Breast epithelium (tissue), 4 donors: Measurements from ENCODE around the gene PDS5A. TPM values are rescaled to one million over a fixed set of nuclear protein-coding genes. Genes with fewer than 3 reads are reported as not detected.
"Not testable (repeated sequence)": the region's sequence is repeated elsewhere in the genome, so short reads cannot be mapped to it uniquely, and the experiment has no call there.

ENCODE experiments used
- DNase-seq, 2 donors: peaks; one replicate each; pipeline ENCODE4 v3.0.0-alpha.2; 2019; ENCODE audit warnings: low spot score in 2 of 2
- H3K27ac ChIP-seq, 2 donors: fragments of 200-600 bp; sonication (generic) in 1 of 2; one replicate each; pipeline ENCODE4 v1.5.1; 2016 to 2019; ENCODE audit warnings: mild to moderate bottlenecking in 1 of 2
- H3K27me3 ChIP-seq, 2 donors: fragments of 200-600 bp; sonication (generic) in 1 of 2; one replicate each; pipeline versions ENCODE4 v1.5.1 to v1.6.0; 2017 to 2019; ENCODE audit warnings: control low read depth in 1 of 2, mild to moderate bottlenecking in 1 of 2
- H3K36me3 ChIP-seq: fragments of 200-600 bp; one replicate; pipeline ENCODE4 v1.5.1; 2019
- H3K4me1 ChIP-seq, 2 donors: fragments of 200-600 bp; sonication (generic); one replicate each; pipeline ENCODE4 v1.5.1; 2016 to 2019; ENCODE audit warnings: control low read depth in 1 of 2
- H3K4me3 ChIP-seq, 3 donors: fragments of 200-600 bp; sonication (generic); 1 replicate in 2 of 3; 2 replicates in 1 of 3; pipeline ENCODE4 v1.5.1; 2016 to 2019; ENCODE audit warnings: mild to moderate bottlenecking in 3 of 3, moderate library complexity in 2 of 3
- H3K9me3 ChIP-seq, 2 donors: fragments of 200-600 bp; sonication (generic) in 1 of 2; one replicate each; pipeline ENCODE4 v1.5.1; 2016 to 2019; ENCODE audit warnings: control low read depth in 1 of 2
- CTCF ChIP-seq, 3 donors: fragments of 450-650 bp; IDR thresholded peaks; one replicate each; pipeline ENCODE4 v1.5.1; 2016 to 2017; ENCODE audit warnings: antibody characterized with exemption in 3 of 3, mild to moderate bottlenecking in 3 of 3, moderate library complexity in 3 of 3
- POLR2A ChIP-seq: fragments of 450-650 bp; IDR thresholded peaks from one replicate; pipeline ENCODE4 v1.6.1; 2016; ENCODE audit warnings: antibody characterized with exemption, mild to moderate bottlenecking, moderate library complexity
- POLR2AphosphoS5 ChIP-seq, 3 donors: sonication (generic); formaldehyde crosslinking; IDR thresholded peaks; one replicate each; pipeline ENCODE4 v1.6.1; 2017; ENCODE audit warnings: antibody characterized with exemption in 3 of 3
- intact Hi-C: fragments of 100-400 bp; cut with DNase I; formaldehyde crosslinking; loops from one replicate; pipeline ENCODE4 v1.15.1; 2023; ENCODE audit warnings: low total_unique reads
- total RNA-seq, 3 donors: library from RNA; depleted of rRNA; stranded (reverse); fragments of >200 nt; gene quantifications; one replicate each; pipeline ENCODE4 v1.1.0, GENCODE V29; 2016

Gene PDS5A
- total RNA-seq, 3 donors from 2014 or later, result 69.9 to 106 (median 82.9) TPM

GRCh38 chr4:39786838-39787237, 190.9 kb downstream of the PDS5A start:
- no peak for DNase-seq
- no peaks in the 10 kb centered on the region for H3K4me1 ChIP-seq
- no peaks in the 10 kb centered on the region for H3K36me3 ChIP-seq
- no peak overlapping the region for H3K4me3 ChIP-seq
- intact Hi-C loops, result no loop called here
- TF ChIP-seq POLR2A (no peak), POLR2AphosphoS5 (IDR thresholded peaks at IDR 0.05) (no peak), CTCF (IDR thresholded peaks at IDR 0.05) (no peak)
- no peak overlapping the region for H3K27ac ChIP-seq
- no peaks in the 10 kb centered on the region for H3K9me3 ChIP-seq
- H3K27me3 ChIP-seq, result no peaks in the 10 kb centered on the region

GRCh38 chr4:39785083-39785482, 192.6 kb downstream of the PDS5A start:
- H3K4me3 ChIP-seq, result no peak overlapping the region
- H3K4me1 ChIP-seq, result no peaks in the 10 kb centered on the region
- no peak for DNase-seq
- H3K27me3 ChIP-seq, result no peaks in the 10 kb centered on the region
- no peaks in the 10 kb centered on the region for H3K36me3 ChIP-seq
- H3K27ac ChIP-seq, result no peak overlapping the region
- intact Hi-C loops, result no loop called here
- TF ChIP-seq POLR2A, result no peak
- no peak for TF ChIP-seq CTCF (IDR thresholded peaks at IDR 0.05)
- no peak for TF ChIP-seq POLR2AphosphoS5 (IDR thresholded peaks at IDR 0.05)
- no peaks in the 10 kb centered on the region for H3K9me3 ChIP-seq

GRCh38 chr4:39781988-39782387, 195.7 kb downstream of the PDS5A start:
- intact Hi-C loops, DNase-seq, H3K36me3 ChIP-seq, H3K27me3 ChIP-seq, H3K4me3 ChIP-seq, H3K27ac ChIP-seq, H3K9me3 ChIP-seq, H3K4me1 ChIP-seq: not testable (repeated sequence)

Other genes starting within 250 kb of the PDS5A start
- gene N4BP2, start 78.9 kb upstream of the PDS5A start, total RNA-seq, result 10 to 100 TPM in 2 of 3 donors, 1 to 10 TPM in 1; 7.2 to 26.8 (median 12.1) TPM
- 10 to 100 TPM in 1 of 3 donors, 1 to 10 TPM in 2; 5.0 to 16.4 (median 9.7) TPM for gene RHOH, start 219.1 kb upstream of the PDS5A start, total RNA-seq